ENCODE data around the gene PLCG2. TPM values are rescaled to one million over a fixed set of nuclear protein-coding genes. Genes with fewer than 3 reads are reported as not detected.

The PLCG2 gene
- total RNA-seq, 1 donor from 2014 or later, result 1.7 TPM

GRCh38 chr16:81786321-81786720 is 7.2 kb downstream of the PLCG2 start:
- Mint-ChIP-seq H3K4me1 (peaks cover 6% of the 10 kb centered on the region), H3K36me3 (ENCODE audit: low read depth) (no peaks in the 10 kb centered on the region), H3K9me3 (no peaks in the 10 kb centered on the region), H3K4me3 (no peak overlapping the region), H3K27ac (ENCODE audit: unreplicated experiment) (no peak overlapping the region), H3K27me3 (ENCODE audit: low read depth) (peaks cover 58% of the 10 kb centered on the region)
- TF ChIP-seq CTCF (conservative IDR thresholded peaks at IDR 0.05), result no peak
- DNase-seq (ENCODE audit: low read depth, low spot score), result no peak

- TF ChIP-seq CTCF (conservative IDR thresholded peaks at IDR 0.05), result no peak
- Mint-ChIP-seq H3K9me3 (no peaks in the 10 kb centered on the region), H3K4me3 (no peak overlapping the region), H3K27me3 (ENCODE audit: low read depth) (peaks cover 52% of the 10 kb centered on the region), H3K36me3 (ENCODE audit: low read depth) (no peaks in the 10 kb centered on the region), H3K27ac (ENCODE audit: unreplicated experiment) (no peak overlapping the region), H3K4me1 (peaks cover 6% of the 10 kb centered on the region)
- no peak for DNase-seq (ENCODE audit: low read depth, low spot score)
Measured at GRCh38 chr16:81786868-81787267, 7.8 kb downstream of the PLCG2 start.

GRCh38 chr16:81787659-81788058 is 8.6 kb downstream of the PLCG2 start:
- H3K9me3 Mint-ChIP-seq, result no peaks in the 10 kb centered on the region
- H3K27me3 Mint-ChIP-seq (ENCODE audit: low read depth), result peaks cover 44% of the 10 kb centered on the region
- no peak for DNase-seq (ENCODE audit: low read depth, low spot score)
- H3K27ac Mint-ChIP-seq (ENCODE audit: unreplicated experiment), result no peak overlapping the region
- H3K4me1 Mint-ChIP-seq, result peaks cover 6% of the 10 kb centered on the region
- TF ChIP-seq CTCF (conservative IDR thresholded peaks at IDR 0.05), result no peak
- no peak overlapping the region for H3K4me3 Mint-ChIP-seq
- H3K36me3 Mint-ChIP-seq (ENCODE audit: low read depth), result no peaks in the 10 kb centered on the region

- peaks cover 23% of the 10 kb centered on the region for H3K27me3 Mint-ChIP-seq (ENCODE audit: low read depth)
Measured at GRCh38 chr16:81790277-81790676, 11.2 kb downstream of the PLCG2 start.

GRCh38 chr16:81790830-81791435 is 11.8 kb downstream of the PLCG2 start:
- Mint-ChIP-seq H3K27me3 (ENCODE audit: low read depth) (peaks cover 18% of the 10 kb centered on the region), H3K36me3 (ENCODE audit: low read depth) (no peaks in the 10 kb centered on the region), H3K27ac (ENCODE audit: unreplicated experiment) (no peak overlapping the region), H3K4me1 (no peaks in the 10 kb centered on the region), H3K9me3 (no peaks in the 10 kb centered on the region), H3K4me3 (no peak overlapping the region)
- TF ChIP-seq CTCF (conservative IDR thresholded peaks at IDR 0.05), result no peak
- DNase-seq (ENCODE audit: low read depth, low spot score), result no peak

More at GRCh38 chr16:81790277-81790676, 11.2 kb downstream of the PLCG2 start:
- Mint-ChIP-seq H3K27ac (ENCODE audit: unreplicated experiment) (no peak overlapping the region), H3K4me3 (no peak overlapping the region), H3K36me3 (ENCODE audit: low read depth) (no peaks in the 10 kb centered on the region), H3K9me3 (no peaks in the 10 kb centered on the region), H3K4me1 (peaks cover 6% of the 10 kb centered on the region)
- no peak for DNase-seq (ENCODE audit: low read depth, low spot score)
- no peak for TF ChIP-seq CTCF (conservative IDR thresholded peaks at IDR 0.05)

All from neural crest cell (in vitro differentiated cells).